A673 (cell line): ENCODE data around the gene MORN1. TPM values are rescaled to one million over a fixed set of nuclear protein-coding genes. Genes with fewer than 3 reads are reported as not detected.

Experiments
- BruUV-seq: library from RNA; stranded (reverse); fragments of 400-500 nt; replicated peaks from 2 replicates; lab custom pipeline; 2021; lab: Mats Ljungman, UMichigan
- CTCF ChIA-PET: fragments of 300-600 bp; sonication (Branson Sonifier 250); formaldehyde crosslinking; loops from one replicate; lab custom pipeline; 2022; ENCODE audit warnings: antibody characterized with exemption; lab: Charles Lee
- POLR2A ChIA-PET: fragments of 300-600 bp; sonication (Branson Sonifier 250); formaldehyde crosslinking; loops from one replicate; lab custom pipeline; 2022; ENCODE audit warnings: antibody characterized with exemption; ENCODE audit not compliant: low non-redundant PET; lab: Charles Lee
- DNase-seq: peaks from one replicate; pipeline ENCODE4 v3.0.0-alpha.2; 2015; ENCODE audit warnings: low spot score
- H3K27ac ChIP-seq: fragments of 200-600 bp; sonication (generic); 2 replicates; pipeline ENCODE4 v1.5.1; 2016; ENCODE audit warnings: mixed run types, low read depth, mild to moderate bottlenecking, mixed read lengths, antibody characterized with exemption, low read length; ENCODE audit not compliant: poor library complexity, severe bottlenecking
- H3K27me3 ChIP-seq: fragments of 200-600 bp; sonication (generic); replicated peaks from 2 replicates; pipeline ENCODE4 v1.6.1; 2017; ENCODE audit warnings: mixed run types, low read depth, mild to moderate bottlenecking, mixed read lengths, antibody characterized with exemption, low read length; ENCODE audit not compliant: insufficient read depth, poor library complexity
- H3K36me3 ChIP-seq: fragments of 200-600 bp; sonication (generic); 2 replicates; pipeline ENCODE4 v1.6.1; 2016; ENCODE audit warnings: mixed run types, mild to moderate bottlenecking, mixed read lengths, antibody characterized with exemption, low read length; ENCODE audit not compliant: insufficient read depth, poor library complexity, severe bottlenecking
- H3K4me1 ChIP-seq: fragments of 200-600 bp; sonication (generic); 2 replicates; pipeline ENCODE4 v1.6.1; 2017; ENCODE audit warnings: mixed run types, mild to moderate bottlenecking, mixed read lengths, antibody characterized with exemption, low read length; ENCODE audit not compliant: insufficient read depth, poor library complexity, severe bottlenecking
- H3K4me3 ChIP-seq: fragments of 200-600 bp; sonication (generic); 2 replicates; pipeline ENCODE4 v1.5.1; 2016; ENCODE audit warnings: low read depth, mixed run types, mild to moderate bottlenecking, mixed read lengths, low read length; ENCODE audit not compliant: poor library complexity, severe bottlenecking
- H3K9me3 ChIP-seq: fragments of 200-600 bp; sonication (generic); 2 replicates; pipeline ENCODE4 v1.6.1; 2016; ENCODE audit warnings: mixed run types, low read depth, mild to moderate bottlenecking, mixed read lengths, antibody characterized with exemption, low read length; ENCODE audit not compliant: poor library complexity, severe bottlenecking
- EZH2 ChIP-seq: fragments of 200-600 bp; sonication (generic); IDR thresholded peaks from 2 replicates; pipeline ENCODE4 v1.6.1; 2017; ENCODE audit warnings: borderline replicate concordance, low read depth, mild to moderate bottlenecking, mixed read lengths, antibody characterized with exemption, low read length; ENCODE audit not compliant: poor library complexity, severe bottlenecking
- intact Hi-C: fragments of 100-400 bp; cut with micrococcal nuclease; formaldehyde crosslinking; loops from one replicate; pipeline ENCODE4 v1.10.0; 2022; ENCODE audit not compliant: unreplicated experiment
- total RNA-seq: library from RNA; stranded (reverse); gene quantifications from 2 replicates; pipeline ENCODE4 v1.2.3, GENCODE V29; 2021
- TF ChIP-seq, protein P1 (sequence below): fragments of 300-800, 200-600 bp; sonication (generic); conservative IDR thresholded peaks from 2 replicates; pipeline ENCODE4 v1.5.1; 2017; ENCODE audit warnings: low read depth, mild to moderate bottlenecking, antibody characterized with exemption, low read length, moderate library complexity, mixed read lengths

Gene MORN1
- total RNA-seq, 1 experiment from 2014 or later: 24.7 TPM

DNA sequence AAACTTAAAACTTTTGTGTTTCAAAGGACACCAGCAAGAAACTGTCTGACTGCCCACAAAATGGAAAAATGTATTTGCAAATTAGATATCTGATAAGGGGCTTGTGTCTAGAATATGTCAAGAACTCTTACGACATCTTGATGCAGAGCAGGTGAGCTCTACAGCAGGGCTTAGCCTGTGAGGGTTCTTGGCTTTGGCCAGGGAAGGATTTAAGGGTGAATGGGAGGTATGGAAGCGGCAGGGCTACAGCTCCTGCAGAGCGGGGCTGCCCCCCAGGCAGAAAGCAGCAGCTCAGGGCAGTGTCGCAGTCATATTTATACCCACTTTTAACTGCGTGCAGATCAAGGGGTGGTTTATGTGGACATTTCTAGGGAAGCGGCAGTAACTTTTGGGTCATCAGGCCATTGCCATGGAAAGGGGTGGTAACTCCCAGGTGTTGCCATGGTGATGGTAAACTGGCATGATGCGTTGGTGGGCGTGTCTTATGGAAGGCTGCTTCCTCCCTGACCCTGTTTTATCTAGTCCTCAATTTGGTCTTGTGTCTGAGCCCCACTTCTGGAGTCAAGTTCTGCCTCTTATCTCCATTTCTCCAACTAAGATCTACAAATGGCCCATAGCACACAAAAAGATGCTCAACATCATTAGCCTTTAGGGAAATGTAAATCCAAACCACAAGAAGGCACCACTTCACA is 23.2 kb downstream of the MORN1 start:
- ChIA-PET CTCF (no interaction called here), POLR2A (no interaction called here)
- Histone ChIP-seq H3K4me1 (no peaks in the 10 kb centered on the region), H3K27ac (no peak overlapping the region), H3K4me3 (no peak overlapping the region), H3K27me3 (no peaks in the 10 kb centered on the region), H3K36me3 (no peaks in the 10 kb centered on the region), H3K9me3 (peaks cover 5% of the 10 kb centered on the region)
- TF ChIP-seq, protein P1, sequence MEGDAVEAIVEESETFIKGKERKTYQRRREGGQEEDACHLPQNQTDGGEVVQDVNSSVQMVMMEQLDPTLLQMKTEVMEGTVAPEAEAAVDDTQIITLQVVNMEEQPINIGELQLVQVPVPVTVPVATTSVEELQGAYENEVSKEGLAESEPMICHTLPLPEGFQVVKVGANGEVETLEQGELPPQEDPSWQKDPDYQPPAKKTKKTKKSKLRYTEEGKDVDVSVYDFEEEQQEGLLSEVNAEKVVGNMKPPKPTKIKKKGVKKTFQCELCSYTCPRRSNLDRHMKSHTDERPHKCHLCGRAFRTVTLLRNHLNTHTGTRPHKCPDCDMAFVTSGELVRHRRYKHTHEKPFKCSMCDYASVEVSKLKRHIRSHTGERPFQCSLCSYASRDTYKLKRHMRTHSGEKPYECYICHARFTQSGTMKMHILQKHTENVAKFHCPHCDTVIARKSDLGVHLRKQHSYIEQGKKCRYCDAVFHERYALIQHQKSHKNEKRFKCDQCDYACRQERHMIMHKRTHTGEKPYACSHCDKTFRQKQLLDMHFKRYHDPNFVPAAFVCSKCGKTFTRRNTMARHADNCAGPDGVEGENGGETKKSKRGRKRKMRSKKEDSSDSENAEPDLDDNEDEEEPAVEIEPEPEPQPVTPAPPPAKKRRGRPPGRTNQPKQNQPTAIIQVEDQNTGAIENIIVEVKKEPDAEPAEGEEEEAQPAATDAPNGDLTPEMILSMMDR: no peak
- no peak for TF ChIP-seq EZH2
- no peak for DNase-seq
- no TSS peak for BruUV-seq
- intact Hi-C loops: no loop called here

DNA sequence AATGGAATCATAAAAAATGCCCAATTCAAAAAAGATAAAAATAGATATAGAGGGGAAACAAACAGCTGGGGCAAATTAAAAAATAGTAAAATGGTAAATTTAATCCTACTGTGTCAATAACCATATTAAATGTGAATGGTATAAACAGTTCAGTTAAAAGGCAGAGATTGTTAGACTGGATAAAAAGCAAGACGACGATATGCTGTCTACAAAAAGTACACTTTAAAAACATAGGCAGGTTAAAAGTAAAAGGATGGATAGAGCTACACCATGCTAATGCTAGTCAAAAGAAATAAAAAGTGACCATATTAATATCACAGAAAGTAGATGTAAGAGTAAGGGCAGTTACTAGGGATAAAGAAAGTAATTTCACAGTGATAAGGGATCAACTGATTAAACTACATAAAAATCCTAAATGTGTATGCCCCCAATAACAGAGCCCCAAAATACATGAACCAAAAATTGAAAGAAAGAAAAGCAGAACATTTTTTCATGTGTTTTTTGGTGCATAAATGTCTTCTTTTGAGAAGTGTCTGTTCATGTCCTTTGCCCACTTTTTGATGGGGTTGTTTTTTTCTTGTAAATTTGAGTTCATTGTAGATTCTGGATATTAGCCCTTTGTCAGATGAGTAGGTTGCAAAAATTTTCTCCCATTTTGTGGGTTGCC is 27.4 kb downstream of the MORN1 start:
- CTCF ChIA-PET: no interaction called here
- no peak for DNase-seq
- H3K4me1 ChIP-seq: no peaks in the 10 kb centered on the region
- H3K27me3 ChIP-seq: no peaks in the 10 kb centered on the region
- H3K27ac ChIP-seq: no peak overlapping the region
- peaks cover 5% of the 10 kb centered on the region for H3K9me3 ChIP-seq
- BruUV-seq: no TSS peak
- no peak overlapping the region for H3K4me3 ChIP-seq
- H3K36me3 ChIP-seq: no peaks in the 10 kb centered on the region
- intact Hi-C loops: no loop called here
- POLR2A ChIA-PET: no interaction called here
- TF ChIP-seq, protein P1: no peak
- no peak for TF ChIP-seq EZH2

DNA sequence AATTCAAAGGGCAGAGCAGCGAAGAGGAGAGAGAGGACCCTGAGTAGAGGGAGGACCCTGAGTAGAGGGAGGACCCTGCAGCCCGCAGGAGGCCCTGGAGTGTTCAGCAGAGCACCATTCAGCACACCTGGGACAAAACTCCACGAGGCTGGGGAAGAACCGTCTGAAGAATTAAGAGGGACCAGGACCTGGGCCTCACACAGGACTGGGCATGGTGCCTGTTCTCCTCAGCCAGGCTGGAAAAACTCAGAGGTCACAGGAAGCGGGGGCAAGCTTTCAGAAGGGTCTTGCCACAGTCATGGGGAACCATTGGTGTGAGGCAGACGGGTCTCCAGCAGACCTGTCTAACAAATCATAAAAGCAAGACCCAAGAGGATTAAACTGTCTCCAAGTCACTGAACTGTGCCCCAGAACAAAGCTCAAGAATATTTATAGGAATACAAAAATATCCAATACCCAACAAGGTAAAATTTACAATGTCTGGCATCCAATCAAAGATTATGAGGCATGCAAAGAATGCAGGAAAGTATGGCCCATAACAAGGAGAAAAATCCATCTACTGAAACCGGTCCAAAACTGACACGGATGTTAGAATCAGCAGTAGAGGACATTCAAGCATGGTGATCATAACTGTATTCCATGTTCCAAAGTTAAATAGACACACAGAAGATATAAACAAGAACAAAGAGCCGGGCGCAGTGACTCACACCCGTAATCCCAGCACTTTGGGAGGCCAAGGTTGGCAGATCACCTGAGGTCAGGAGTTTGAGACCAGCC is 30.6 kb downstream of the MORN1 start:
- TF ChIP-seq, protein P1: no peak
- no peak for TF ChIP-seq EZH2
- ChIA-PET CTCF (no interaction called here), POLR2A (no interaction called here)
- Histone ChIP-seq H3K9me3 (peaks cover 5% of the 10 kb centered on the region), H3K4me3 (no peak overlapping the region), H3K27me3 (no peaks in the 10 kb centered on the region), H3K36me3 (no peaks in the 10 kb centered on the region), H3K4me1 (no peaks in the 10 kb centered on the region), H3K27ac (no peak overlapping the region)
- DNase-seq: no peak
- intact Hi-C loops: no loop called here
- BruUV-seq: no TSS peak
